ENCODE data around the gene USP4. TPM values are rescaled to one million over a fixed set of nuclear protein-coding genes. Genes with fewer than 3 reads are reported as not detected.

USP4 gene
- total RNA-seq, 4 donors from 2014 or later = 8.1 to 29.6 (median 19.3) TPM

DNA sequence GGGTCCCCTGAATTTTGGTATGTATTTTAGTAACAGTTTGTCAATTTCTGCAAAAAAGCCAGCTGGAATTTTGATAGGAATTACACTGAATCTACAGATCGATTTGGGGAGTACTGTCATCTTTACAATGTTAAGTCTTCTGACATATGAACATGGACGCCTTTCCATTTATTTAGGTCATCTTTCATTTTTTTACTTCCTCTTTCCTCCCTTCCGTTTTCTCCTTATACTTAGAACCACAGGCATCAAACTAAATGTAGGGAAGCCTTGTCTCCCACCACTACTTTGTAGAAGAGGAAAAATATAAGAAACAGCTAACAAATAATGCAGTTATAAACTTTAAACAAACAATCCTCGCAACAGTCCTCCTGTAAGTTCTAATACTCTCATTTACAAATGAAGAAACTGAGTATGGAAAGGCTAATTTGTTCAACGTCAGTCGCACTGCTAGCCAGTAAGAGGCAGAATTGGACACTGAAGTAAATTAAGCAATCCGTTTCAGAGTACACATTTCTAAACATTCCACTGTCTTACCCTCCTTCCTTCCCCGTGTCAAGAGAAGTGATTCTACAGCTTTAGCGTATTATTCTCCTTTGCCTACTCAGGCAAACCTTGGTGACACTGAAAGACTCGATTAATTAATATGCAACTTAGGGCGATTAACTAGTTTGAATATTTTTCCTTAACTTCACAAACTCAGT lies 46.4 kb upstream of the USP4 start:
- intact Hi-C loops (cut with DNase I) = no loop called here
- Histone ChIP-seq H3K27ac (peak overlapping the region in 2 of 4 donors; percentile 0 to 15), H3K27me3 (no peaks in the 10 kb centered on the region), H3K4me3 (no peak overlapping the region), H3K4me1 (peaks cover 0 to 87% (median 0%) of the 10 kb centered on the region in 3 donors), H3K36me3 (peaks cover 0 to 7% (median 0%) of the 10 kb centered on the region in 3 donors), H3K9me3 (no peaks in the 10 kb centered on the region)
- 71 to 74% methylated on average over 11 of the region's 11 CpGs for WGBS, 2 donors
- no peak for DNase-seq
- TF ChIP-seq, protein P1, sequence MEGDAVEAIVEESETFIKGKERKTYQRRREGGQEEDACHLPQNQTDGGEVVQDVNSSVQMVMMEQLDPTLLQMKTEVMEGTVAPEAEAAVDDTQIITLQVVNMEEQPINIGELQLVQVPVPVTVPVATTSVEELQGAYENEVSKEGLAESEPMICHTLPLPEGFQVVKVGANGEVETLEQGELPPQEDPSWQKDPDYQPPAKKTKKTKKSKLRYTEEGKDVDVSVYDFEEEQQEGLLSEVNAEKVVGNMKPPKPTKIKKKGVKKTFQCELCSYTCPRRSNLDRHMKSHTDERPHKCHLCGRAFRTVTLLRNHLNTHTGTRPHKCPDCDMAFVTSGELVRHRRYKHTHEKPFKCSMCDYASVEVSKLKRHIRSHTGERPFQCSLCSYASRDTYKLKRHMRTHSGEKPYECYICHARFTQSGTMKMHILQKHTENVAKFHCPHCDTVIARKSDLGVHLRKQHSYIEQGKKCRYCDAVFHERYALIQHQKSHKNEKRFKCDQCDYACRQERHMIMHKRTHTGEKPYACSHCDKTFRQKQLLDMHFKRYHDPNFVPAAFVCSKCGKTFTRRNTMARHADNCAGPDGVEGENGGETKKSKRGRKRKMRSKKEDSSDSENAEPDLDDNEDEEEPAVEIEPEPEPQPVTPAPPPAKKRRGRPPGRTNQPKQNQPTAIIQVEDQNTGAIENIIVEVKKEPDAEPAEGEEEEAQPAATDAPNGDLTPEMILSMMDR (IDR thresholded peaks at IDR 0.05) = no peak
- TF ChIP-seq POLR2A (IDR thresholded peaks at IDR 0.05) = no peak

DNA sequence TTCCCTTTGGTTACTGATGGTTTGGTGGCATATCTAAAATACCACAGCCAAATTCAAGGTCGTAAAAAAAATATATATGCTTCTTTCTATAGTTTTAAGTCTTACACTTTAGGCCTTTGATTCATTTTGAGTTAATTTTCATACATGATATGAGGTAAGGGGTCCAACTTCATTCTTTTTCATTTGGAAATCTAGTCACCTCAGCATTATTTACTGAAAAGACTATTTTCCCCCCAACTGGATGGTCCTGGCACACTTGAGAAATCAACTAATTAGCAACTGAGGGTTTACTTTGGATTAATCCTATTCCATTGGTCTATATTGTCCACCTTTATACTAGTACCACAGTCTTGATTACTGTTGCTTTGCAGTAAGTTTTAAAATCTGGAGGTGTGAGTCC lies 45.8 kb upstream of the USP4 start:
- peaks cover 0 to 7% (median 0%) of the 10 kb centered on the region in 3 donors for H3K36me3 ChIP-seq
- DNase-seq = no peak
- no peak overlapping the region for H3K4me3 ChIP-seq
- WGBS, 2 donors = 82 to 90% methylated on average over 1 of the region's 1 CpG
- H3K9me3 ChIP-seq = no peaks in the 10 kb centered on the region
- intact Hi-C loops (cut with DNase I) = no loop called here
- H3K27me3 ChIP-seq = no peaks in the 10 kb centered on the region
- peaks cover 0 to 87% (median 0%) of the 10 kb centered on the region in 3 donors for H3K4me1 ChIP-seq
- no peak overlapping the region for H3K27ac ChIP-seq
- TF ChIP-seq, protein P1 (IDR thresholded peaks at IDR 0.05) = no peak
- no peak for TF ChIP-seq POLR2A (IDR thresholded peaks at IDR 0.05)

DNA sequence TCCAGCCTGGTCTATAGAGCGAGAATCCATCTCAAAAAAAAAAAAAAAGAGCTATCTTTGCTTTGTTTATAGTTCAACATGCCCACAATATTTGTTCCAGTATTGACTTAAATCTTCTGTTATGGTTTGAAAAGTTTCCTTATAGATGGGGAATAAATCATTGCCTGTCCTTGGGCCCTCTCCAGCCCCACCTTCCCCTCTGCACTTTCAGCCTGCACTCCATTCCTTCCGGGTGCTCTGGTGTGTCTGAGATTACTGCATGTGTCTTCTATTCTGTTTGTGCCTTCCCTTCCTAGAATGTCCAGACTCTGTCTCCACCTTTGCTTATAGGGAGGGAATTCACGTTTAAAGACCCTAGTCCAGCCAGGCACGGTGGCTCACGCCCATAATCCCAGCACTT lies 43.5 kb upstream of the USP4 start:
- Histone ChIP-seq H3K36me3 (no peaks in the 10 kb centered on the region), H3K4me1 (peaks cover 3 to 87% (median 10%) of the 10 kb centered on the region in 3 donors), H3K4me3 (no peak overlapping the region), H3K27ac (no peak overlapping the region), H3K9me3 (no peaks in the 10 kb centered on the region), H3K27me3 (no peaks in the 10 kb centered on the region)
- WGBS, 2 donors = 41 to 56% methylated on average over 2 to 4 of the region's 5 CpGs
- no peak for DNase-seq
- TF ChIP-seq, protein P1 (IDR thresholded peaks at IDR 0.05) = no peak
- no peak for TF ChIP-seq POLR2A (IDR thresholded peaks at IDR 0.05)
- intact Hi-C loops (cut with DNase I) = no loop called here

DNA sequence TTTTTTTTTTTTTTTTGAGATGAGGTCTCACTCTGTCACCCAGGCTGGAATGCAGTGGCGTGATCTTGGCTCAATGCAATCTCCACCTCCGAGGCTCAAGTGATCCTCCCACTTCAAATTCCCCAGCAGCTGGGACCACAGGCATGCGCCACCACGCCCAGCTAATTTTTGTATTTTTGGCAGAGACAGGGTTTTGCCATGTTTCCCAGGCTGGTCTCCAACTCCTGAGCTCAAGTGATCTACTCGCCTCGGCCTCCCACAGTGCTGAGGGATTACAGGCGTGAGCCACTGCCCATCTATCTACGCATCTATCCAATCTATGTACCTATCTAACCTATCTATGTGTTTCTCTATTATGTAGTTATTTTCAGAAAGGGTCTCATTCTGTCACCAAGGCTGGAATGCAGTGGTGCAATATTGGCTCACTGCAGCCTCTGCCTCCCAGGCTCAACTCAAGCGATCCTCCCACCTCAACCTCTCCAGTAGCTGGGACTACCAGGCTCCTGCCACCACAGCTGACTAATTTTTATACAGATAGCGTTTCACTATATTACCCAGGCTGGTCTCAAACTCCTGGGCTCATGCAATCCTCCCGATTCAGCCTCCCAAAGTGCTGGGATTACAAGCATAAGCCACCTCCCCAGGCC lies 38.5 kb upstream of the USP4 start:
- Histone ChIP-seq H3K27me3 (no peaks in the 10 kb centered on the region), H3K36me3 (peaks cover 6 to 26% (median 16%) of the 10 kb centered on the region in 3 donors), H3K4me3 (no peak overlapping the region), H3K4me1 (peaks cover 6 to 58% (median 15%) of the 10 kb centered on the region in 3 donors), H3K9me3 (no peaks in the 10 kb centered on the region), H3K27ac (peak overlapping the region in 2 of 4 donors; percentile 40 to 54)
- 46 to 60% methylated on average over 10 to 11 of the region's 11 CpGs for WGBS, 2 donors
- intact Hi-C loops (cut with DNase I) = no loop called here
- DNase-seq = no peak
- no peak for TF ChIP-seq POLR2A (IDR thresholded peaks at IDR 0.05)
- TF ChIP-seq, protein P1 (IDR thresholded peaks at IDR 0.05) = no peak

DNA sequence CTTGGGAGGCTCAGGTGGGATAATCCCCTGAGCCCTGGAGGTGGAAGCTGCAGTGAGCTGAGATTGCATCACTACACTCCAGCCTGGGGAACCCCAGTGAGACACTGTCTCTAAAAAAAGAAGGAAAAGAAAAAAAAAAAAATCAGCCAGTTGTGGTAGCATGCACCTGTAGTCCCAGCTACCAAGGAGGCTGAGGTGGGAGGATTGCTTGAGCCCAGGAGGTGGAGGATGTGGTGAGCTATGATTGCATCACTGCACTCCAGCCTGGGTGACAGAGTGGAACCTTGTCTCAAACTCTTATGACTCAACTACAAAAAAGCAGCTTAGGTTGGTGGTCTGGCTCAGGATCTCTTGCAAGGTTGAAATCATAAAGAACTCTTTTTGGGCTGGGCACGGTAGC lies 37.6 kb upstream of the USP4 start:
- no peak for TF ChIP-seq POLR2A (IDR thresholded peaks at IDR 0.05)
- TF ChIP-seq, protein P1 (IDR thresholded peaks at IDR 0.05) = no peak
- Histone ChIP-seq H3K4me3 (no peak overlapping the region), H3K9me3 (no peaks in the 10 kb centered on the region), H3K27ac (peak overlapping the region in 2 of 4 donors; percentile 21 to 51), H3K36me3 (peaks cover 10 to 35% (median 24%) of the 10 kb centered on the region in 3 donors), H3K27me3 (no peaks in the 10 kb centered on the region), H3K4me1 (peaks cover 6 to 54% (median 15%) of the 10 kb centered on the region in 3 donors)
- WGBS, 2 donors = 80 to 100% methylated on average over 1 of the region's 1 CpG
- no peak for DNase-seq
- intact Hi-C loops (cut with DNase I) = no loop called here

Data from esophagus squamous epithelium (tissue), 5 donors.